GM18868 (cell line): Measurements from ENCODE around the gene NFATC1.

Experiments
- ATAC-seq: cut with Tn5 transposase; IDR thresholded peaks from one replicate; pipeline ENCODE4 v1.9.1; 2021; ENCODE audit warnings: mild to moderate bottlenecking, moderate library complexity; ENCODE audit not compliant: unreplicated experiment

Gene NFATC1

GRCh38 chr18:79438898-79439627 is 43.3 kb downstream of the NFATC1 start:
- no peak for ATAC-seq

GRCh38 chr18:79439628-79440023 is 43.9 kb downstream of the NFATC1 start:
- no peak for ATAC-seq

- ATAC-seq, result no peak
Measured at GRCh38 chr18:79440316-79441110, 44.8 kb downstream of the NFATC1 start.

DNA sequence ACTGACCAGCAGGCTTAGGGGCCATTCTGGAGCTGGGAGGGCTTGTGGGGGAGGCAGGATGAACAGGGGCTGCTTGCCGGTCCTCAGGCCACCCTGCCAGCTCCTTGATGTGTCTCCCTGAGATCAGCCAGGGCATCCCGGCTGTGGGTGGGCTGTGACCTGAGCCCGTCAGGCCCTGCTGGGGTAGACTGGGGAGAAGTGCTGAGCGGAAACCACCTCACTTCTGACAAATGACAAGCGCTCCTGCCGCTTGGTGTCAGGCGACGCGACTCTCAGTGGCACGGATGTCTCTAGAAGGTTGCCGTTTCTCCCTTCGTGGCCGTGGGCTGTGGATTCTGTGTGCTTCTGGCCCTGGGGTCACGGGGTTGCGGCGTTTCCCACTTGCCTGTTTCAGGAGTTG is 45.7 kb downstream of the NFATC1 start:
- no peak for ATAC-seq

DNA sequence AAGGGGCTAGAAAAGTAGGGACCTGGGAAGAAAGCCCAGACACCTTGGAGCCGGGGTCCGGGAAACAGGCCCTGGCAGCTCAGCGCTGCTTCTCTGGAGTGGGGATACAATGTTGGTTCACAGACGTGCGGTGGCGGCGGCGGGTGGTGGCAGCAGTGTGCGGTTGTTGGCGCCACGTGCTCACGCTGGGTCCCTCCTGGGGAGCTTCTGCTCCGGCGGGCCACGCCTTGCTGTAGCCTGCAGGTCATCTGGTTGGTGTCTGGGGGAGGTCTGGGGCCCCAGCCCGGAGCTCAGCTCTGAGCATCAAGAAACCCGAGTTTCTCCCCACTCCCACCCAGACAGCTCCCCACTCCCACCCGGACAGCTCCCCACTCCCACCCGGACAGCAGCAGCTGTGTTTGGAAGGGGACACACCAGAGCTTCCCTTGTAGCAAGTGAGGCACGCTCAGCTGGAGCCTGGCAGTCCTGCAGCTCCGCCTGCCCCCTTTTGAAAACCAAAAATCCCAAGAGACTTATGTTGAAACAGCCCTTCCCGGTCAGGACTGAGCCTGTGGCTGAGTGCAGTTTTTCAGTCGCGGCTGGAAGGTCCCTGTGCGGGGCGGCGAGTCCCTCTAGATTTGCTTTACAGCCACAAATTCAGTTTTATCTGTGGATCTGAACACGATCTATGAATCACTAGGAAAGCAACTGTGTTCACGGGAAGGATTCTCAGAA is 46.9 kb downstream of the NFATC1 start:
- ATAC-seq, result peak; percentile 57

DNA sequence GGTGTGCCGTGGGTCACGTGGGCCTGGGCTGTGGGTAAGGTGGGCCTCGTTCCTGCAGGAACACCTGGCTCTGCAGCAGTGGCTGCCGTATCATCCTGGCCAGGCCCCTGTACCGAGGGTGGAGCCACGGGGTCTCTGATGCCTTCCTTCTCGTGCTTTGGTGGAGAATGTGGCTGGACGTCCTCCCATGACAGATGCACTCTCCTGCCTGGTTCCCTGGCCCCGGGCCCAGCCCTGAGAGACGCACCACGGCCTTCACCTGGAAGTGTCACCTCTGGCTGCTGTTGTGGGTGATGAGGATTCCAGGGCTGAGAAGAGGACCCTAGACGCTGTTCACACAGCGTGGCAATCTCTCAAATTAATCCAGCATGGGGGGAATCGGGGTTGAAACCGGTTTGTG is 49.5 kb downstream of the NFATC1 start:
- no peak for ATAC-seq

DNA sequence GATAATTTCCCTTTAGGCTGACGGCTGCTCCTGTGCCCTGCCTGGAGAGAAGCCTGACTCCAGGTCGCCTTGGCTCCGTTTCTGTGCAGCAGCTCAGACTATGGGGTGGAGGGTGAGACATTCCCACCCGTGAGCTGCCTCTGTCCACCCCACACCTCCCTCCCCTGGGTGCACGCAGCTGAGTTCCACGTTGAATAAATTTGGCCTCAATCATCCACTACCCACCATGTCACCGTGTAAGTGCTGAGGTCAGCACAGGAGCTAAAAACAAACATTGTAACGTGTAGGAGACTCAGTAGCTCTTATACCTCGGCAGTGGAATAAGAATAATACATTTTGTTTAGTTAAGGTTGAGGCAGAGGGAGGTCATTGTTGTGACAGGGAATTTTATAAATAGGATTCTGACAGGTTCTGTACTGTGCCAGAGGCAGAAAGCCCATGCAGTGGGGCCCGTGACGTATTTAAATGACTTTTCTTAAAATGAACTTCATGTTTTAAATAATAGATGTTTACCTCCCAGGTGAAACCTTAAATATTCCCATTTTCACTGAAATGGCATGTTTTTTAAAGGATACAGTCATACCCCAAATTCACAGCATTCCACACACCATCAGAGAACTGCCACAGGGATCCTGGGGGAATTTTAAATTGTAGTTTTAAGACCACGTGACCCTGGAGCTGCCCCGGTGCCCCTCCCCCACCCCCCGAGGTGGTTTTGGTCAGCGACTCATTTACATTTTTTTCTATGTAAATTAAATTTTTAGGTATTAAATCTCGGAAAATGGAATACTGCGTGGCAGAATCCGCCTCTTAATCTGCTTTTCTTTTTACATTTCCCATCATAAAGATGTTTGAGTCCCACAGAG is 50.2 kb downstream of the NFATC1 start:
- no peak for ATAC-seq

GRCh38 chr18:79446931-79447330 is 51.2 kb downstream of the NFATC1 start:
- ATAC-seq, result no peak

GRCh38 chr18:79447703-79448367 is 52.1 kb downstream of the NFATC1 start:
- no peak for ATAC-seq

DNA sequence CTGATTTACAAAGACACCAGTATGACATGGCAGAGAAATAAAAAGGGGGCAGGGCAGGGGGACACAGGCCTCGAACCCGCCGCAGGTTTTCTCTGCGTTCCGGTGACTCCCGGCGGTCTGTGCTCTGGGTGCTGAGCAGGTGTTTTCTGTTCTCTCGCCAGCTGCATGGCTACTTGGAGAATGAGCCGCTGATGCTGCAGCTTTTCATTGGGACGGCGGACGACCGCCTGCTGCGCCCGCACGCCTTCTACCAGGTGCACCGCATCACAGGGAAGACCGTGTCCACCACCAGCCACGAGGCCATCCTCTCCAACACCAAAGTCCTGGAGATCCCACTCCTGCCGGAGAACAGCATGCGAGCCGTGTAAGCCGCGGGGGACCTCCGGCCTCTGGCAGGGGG is 52.9 kb downstream of the NFATC1 start:
- no peak for ATAC-seq

DNA sequence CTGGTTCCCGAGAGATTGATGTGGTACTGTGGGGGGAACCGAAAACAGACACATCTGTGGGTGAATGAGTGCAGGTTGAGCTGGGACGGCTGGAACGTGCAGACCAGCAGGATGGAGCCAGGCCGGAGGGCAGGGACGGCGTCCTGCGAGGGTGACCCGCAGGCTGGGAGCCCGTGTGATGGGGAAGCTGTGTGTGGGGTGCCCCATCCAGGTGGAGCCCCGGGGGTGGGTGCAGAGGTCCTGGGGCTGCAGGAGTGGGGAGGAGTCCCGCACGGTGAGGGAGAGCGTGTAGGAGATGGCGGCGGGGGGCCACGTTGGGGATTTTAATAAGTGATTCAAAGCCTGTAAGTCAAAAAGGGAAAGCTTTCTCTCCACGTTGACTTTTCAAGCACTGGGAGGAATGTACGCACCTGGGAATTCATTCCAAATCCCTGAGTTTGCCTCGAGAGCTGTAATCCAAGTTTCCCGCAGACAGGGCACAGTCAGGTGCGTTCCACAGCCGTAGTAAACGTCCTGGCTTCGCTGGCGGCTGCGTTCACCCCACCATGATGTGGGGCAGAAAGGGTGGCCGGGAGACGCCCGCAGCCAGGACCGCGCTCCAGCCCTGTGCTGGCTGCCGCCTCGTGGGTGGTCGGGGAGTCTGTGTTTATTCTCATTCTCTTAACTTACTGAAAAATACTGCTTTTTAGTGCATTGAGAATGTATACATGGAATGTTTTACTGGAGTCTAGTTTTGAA is 54.0 kb downstream of the NFATC1 start:
- no peak for ATAC-seq

DNA sequence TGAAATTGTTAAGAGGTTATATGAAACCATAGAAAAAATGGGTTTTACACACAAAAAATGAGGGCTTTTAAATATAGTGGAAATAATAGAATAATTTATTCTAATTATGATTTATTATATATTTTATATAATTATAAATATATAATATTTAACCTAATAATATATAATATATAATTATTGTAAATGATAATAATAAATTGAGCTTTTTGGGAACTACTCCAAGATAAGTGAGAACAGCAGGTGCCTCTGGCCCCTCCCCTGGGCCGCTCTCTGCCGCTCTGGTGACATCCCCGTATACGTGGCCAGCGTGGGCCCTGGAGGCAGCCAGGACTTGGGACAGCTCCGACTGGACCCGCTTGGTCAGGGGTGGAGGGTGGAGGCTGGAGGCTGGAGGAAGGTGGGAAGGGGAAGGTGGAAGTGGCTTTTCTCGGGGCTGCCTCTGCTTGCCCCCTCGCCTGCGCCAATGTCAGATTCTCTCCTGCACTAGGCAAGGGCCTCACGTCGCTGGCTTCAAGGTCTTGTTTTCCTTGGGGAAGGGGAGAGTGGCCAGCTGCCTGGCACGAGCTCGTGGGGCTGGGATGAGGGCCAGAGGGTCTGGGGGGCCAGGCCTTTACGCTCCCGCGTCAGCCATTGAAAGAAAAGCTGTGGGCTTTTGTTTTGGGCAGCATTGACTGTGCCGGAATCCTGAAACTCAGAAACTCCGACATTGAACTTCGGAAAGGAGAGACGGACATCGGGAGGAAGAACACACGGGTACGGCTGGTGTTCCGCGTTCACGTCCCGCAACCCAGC is 54.8 kb downstream of the NFATC1 start:
- no peak for ATAC-seq

DNA sequence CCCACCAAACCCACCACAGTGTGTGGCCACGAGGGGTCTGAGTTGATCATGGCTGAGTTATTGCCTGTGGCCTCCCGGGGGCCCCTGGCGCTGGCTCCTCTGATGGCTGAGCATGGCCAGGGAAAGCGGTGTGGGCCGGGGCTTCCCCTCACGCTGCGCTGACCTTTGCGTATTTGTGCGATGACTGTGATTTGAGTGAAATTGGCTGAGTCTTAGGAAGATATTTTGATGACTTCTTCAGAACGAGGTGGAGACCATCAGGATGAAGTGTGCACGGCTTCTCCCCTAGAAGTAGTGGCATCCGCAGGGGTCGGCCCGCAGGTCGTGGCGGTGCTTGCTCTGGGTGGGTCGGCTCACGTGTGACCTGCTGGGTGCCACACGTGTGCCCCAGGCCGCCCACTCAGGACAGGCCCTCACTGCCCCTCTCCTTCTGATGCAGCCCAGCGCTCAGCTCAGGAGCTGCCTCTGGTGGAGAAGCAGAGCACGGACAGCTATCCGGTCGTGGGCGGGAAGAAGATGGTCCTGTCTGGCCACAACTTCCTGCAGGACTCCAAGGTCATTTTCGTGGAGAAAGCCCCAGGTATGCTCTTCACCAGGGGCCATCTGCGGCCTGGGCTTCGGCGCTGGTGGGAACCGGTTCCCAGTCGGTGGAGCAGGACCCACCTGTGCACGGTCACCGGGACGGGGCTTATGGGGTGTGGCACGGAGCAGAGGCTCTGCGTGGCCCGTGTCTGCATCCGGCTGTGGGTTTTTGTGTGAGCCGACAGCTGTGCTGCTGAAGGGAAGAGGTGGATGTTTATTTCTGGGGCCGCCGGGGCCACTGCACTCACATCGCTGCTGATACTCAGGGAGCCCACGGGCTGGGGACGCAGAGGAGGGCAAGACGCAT is 55.8 kb downstream of the NFATC1 start:
- ATAC-seq, result no peak

- no peak for ATAC-seq
Measured at GRCh38 chr18:79452190-79452990, 56.7 kb downstream of the NFATC1 start.

DNA sequence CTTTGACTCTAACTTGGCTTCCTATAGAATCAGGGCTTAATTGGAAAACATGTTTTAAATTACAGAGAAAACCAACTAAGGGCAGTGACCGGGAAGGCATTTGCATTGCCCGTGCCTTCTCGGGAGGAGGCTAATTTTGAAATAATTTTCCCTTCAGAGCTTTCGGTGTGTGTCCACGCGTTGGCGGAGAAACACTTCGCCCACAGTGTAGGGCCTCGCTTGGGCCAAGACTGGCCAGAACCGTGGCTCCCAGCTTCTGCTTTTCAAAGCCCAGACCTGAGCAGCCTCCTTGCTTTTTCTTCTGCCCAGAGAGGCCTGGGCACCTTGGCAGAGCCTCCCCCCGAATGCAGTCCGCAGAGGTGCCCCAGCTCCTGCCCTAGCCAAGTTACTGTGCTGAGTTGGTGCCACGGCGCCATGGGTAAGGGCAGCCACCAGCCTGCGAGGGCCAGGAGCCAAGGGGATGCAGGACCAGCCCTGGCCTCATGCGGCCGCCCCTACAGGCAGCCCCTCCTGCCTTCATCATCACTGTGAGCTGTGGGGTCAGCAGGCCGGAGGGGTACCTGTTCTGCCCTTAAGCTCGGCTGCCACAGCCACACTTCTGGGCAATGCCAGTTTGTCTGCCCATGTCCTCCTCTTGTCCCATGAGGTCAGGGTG is 57.4 kb downstream of the NFATC1 start:
- ATAC-seq, result no peak
